ENCODE data around the gene NRM.
"Not testable (repeated sequence)": the region's sequence is repeated elsewhere in the genome, so short reads cannot be mapped to it uniquely, and the experiment has no call there.

The NRM gene

DNA sequence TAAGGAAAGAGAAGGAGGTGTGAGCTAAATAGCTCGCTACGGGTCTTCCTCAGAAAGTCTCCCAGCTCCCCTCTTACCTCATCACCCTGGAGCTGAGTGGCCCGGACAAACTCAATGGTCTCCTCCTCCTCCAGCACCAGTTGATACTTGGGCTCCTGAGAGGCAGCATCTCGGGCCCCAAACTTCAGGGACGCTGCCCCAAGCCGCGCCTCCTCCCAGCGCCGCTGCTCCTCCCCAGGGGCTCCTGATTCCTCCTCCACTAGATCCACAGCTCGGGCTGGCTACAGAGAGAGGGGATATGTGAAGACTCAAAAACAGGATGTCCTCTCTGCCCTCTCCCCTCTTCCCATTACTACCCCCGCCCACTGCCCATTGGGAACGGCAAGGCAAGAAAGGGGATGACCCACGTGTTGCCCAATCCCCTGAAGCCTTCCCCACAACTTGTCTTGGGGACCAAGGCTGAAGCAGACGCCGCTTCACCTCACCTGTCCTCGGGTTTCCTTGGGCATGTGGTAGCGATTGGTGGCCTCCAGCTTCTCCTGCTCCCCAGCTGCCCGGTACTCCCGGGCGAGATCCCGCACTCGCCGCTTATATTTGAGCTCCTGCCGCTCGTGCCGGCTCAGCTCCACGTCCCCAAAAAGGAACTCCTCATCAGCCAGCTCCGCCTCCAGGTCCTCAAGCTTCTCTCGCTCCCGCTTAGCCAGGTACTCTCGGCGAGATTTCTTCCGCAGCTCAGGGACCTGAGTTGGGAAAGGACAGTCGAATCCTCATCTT, 25.6 kb downstream of the NRM start:
- no peak for DNase-seq

- DNase-seq, result not testable (repeated sequence)
These were observed 32.9 kb downstream of the NRM start for GRCh38 chr6:30657922-30658321.

DNA sequence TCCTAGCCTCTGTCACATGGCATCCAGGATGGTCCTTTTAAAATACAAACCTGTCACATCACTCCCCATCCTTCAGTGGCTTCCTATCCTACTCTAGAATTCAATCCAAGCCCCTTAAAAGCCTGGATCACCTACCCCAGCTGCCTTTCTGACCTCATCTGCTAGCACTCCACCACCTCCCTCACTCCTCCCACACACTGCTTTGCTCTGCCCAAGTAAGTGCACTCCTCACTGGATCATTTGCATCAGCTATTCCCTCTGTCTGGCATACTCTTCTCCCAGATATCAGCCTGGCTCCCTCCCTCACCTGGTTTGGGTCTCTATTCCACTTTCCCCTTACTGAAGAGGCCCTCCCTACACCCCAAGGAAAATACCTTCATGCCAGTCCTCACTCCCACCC, 33.3 kb downstream of the NRM start:
- DNase-seq, result no peak

GRCh38 chr6:30656513-30656912, 34.3 kb downstream of the NRM start:
- DNase-seq, result no peak

DNA sequence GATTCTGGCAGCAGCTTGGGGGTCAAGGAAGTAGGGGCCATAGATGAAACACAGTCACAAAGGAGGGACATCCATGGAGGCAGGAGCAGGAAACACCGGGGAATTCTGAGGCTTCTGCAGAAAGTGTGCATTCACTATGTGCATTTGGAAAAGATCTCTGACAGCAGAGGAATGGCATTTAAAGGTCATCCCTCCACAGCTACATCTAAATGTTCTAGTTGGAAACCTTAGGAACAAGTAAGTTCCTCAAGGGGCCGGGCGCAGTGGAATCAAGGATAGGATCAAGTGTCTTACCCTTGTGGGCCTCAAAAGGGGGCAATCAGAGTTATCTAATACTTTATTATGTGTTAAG, 35.1 kb downstream of the NRM start:
- no peak for DNase-seq

GRCh38 chr6:30654798-30655742, 35.7 kb downstream of the NRM start:
- no peak for DNase-seq

- no peak for DNase-seq
These were observed 39.6 kb downstream of the NRM start for GRCh38 chr6:30651143-30651542.

GRCh38 chr6:30647242-30648116, 43.3 kb downstream of the NRM start:
- peak; percentile 76 for DNase-seq

DNA sequence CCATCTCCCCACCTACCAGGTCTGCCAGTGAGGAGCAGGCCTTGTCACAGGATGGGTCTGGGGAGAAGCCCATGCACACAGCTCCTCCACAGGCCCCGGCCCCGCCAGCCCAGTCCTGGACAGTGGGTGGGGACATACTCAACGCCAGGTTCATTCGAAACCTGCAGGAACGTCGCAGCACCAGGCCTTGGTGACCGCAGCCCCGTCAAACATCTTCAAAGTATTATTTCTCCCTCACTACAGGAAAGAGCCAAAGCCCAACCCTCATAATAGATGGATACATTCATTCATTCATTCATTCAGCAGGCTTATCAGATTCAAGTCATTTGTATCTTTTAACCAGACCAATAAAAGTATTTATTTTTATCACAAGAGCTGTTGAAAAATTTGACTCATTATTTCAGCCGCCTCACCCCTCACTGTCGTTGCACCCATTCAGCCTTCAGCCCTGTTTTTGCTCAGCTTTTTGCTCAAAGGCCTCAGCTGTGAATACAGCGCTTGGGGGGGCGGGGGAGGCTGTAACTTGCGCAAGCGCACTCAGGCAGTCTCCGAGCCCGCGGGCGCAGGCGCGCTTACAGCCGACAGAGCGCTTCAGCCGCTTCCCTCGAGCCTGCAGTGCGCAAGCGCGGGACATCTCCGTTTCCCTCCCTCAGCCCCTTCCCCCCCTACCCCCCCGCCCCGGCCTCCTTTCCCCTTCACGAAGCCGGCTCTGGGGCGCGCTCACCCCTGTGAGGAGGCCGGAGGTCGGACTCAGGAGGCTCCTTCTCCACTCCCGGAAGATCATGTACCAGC, 44.1 kb downstream of the NRM start, which contains the start of gene C6orf136:
C6orf136 (plus strand) TSS at position 684 of the 792 bp plus-strand sequence; CDS start at position 783, 99 bp downstream.
- peak; percentile 95 for DNase-seq

DNA sequence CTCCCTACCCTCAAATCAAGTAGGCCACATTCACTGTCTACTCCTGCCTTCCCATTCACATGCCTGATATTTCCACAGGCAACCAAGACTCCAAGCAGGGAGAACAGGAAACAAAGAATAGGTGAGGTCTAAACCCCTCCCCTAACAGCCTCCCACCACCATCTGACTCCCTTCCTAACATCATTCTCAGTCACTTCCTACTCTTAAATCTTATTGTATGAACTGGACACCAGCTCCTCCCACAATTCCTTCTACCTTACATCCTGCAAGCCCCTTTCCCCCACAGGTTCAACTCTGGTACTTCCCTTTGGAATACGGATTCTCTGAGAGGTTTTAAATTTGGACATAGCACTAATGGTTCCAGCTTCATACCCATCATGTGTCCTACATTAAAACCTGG, 44.8 kb downstream of the NRM start:
- DNase-seq, result no peak

DNA sequence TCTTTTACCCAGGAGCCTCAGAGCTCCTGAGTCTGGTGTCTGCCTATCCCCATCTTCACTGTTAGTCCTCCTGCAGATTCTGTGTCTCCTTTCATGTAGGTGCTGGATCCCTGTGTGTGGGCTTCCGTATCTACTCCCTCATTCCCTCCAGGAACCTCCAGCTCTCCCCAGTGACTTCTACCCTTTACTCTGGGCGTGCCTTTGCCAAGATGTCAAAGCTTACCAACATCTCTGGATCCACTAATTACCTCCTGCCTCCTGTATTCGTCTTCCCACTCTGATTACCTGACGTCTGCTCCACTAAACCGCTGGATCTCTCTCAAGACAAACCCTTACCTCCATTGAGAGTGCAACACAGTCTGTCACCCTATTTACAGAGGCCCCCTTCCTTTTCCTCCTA, 46.0 kb downstream of the NRM start:
- DNase-seq, result no peak

DNA sequence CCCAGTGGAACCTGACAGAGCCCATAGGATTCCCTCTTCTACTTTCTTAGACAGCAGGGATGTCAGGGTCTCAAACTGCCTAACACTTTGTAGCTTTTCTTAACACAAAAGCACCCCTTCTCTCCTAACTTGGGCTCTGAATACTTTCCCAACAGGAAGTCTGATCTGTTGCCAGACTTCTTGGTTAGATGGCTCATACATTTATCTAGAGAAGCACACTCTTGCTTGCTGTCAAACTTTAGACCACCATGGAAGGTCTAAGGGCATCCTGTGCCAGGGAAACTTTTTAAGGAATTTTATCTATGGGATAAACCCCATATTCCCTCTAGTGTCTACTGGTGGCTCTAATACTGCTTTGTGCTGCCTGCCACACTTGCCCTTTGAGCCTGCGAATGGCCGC, 47.1 kb downstream of the NRM start:
- no peak for DNase-seq

- DNase-seq, result no peak
These were observed 49.7 kb downstream of the NRM start for GRCh38 chr6:30641048-30641447.

- DNase-seq, result no peak
These were observed 50.3 kb downstream of the NRM start for GRCh38 chr6:30640481-30640880.

Measured in CD4-positive, alpha-beta T cell treated with Interleukin-17A for 1 hour (primary cell).